Measurements from ENCODE around the gene ZNF436.

The ZNF436 gene

GRCh38 chr1:23385119-23385621 lies 15.5 kb upstream of the ZNF436 start:
- Histone ChIP-seq H3K4me1 (ENCODE audit: insufficient read depth, low read length, severe bottlenecking) (no peaks in the 10 kb centered on the region), H3K4me3 (ENCODE audit: low read depth, low read length, poor library complexity, severe bottlenecking) (no peak overlapping the region), H2AFZ (ENCODE audit: low read length) (no peak overlapping the region), H3K9me3 (ENCODE audit: low read length) (no peaks in the 10 kb centered on the region), H3K79me2 (ENCODE audit: insufficient read depth, low read length) (no peaks in the 10 kb centered on the region), H3K4me2 (ENCODE audit: low read length) (no peak overlapping the region), H4K20me1 (ENCODE audit: insufficient read depth, low read length) (no peaks in the 10 kb centered on the region), H3K9ac (ENCODE audit: low read length) (no peak overlapping the region), H3K36me3 (ENCODE audit: insufficient read depth, low read length) (no peaks in the 10 kb centered on the region), H3K27me3 (ENCODE audit: insufficient read depth, low read length) (peaks cover 9% of the 10 kb centered on the region; the same call in 1 of the 2 replicates), H3K9me2 (ENCODE audit: low read depth, low read length) (no peaks in the 10 kb centered on the region), H3F3A (ENCODE audit: insufficient read depth, low read length) (no peaks in the 10 kb centered on the region), H3K27ac (ENCODE audit: low read depth, low read length, poor library complexity, severe bottlenecking) (no peak overlapping the region)
- TF ChIP-seq CTCF (IDR thresholded peaks at IDR 0.05; ENCODE audit: low read length): no peak
- no peak for TF ChIP-seq EZH2 (IDR thresholded peaks at IDR 0.05; ENCODE audit: borderline replicate concordance, low read length)

GRCh38 chr1:23384312-23385058 lies 14.8 kb upstream of the ZNF436 start:
- Histone ChIP-seq H2AFZ (ENCODE audit: low read length) (no peak overlapping the region), H3K27ac (ENCODE audit: low read depth, low read length, poor library complexity, severe bottlenecking) (no peak overlapping the region), H3K9me2 (ENCODE audit: low read depth, low read length) (no peaks in the 10 kb centered on the region), H3K9ac (ENCODE audit: low read length) (no peak overlapping the region), H3K36me3 (ENCODE audit: insufficient read depth, low read length) (no peaks in the 10 kb centered on the region), H3K4me2 (ENCODE audit: low read length) (no peak overlapping the region), H3F3A (ENCODE audit: insufficient read depth, low read length) (no peaks in the 10 kb centered on the region), H3K79me2 (ENCODE audit: insufficient read depth, low read length) (no peaks in the 10 kb centered on the region), H3K4me3 (ENCODE audit: low read depth, low read length, poor library complexity, severe bottlenecking) (no peak overlapping the region), H4K20me1 (ENCODE audit: insufficient read depth, low read length) (no peaks in the 10 kb centered on the region), H3K4me1 (ENCODE audit: insufficient read depth, low read length, severe bottlenecking) (no peaks in the 10 kb centered on the region), H3K9me3 (ENCODE audit: low read length) (no peaks in the 10 kb centered on the region), H3K27me3 (ENCODE audit: insufficient read depth, low read length) (peaks cover 9% of the 10 kb centered on the region; the same call in 1 of the 2 replicates)
- TF ChIP-seq CTCF (IDR thresholded peaks at IDR 0.05; ENCODE audit: low read length) (no peak), EZH2 (IDR thresholded peaks at IDR 0.05; ENCODE audit: borderline replicate concordance, low read length) (no peak)

GRCh38 chr1:23383577-23384311 lies 14.1 kb upstream of the ZNF436 start:
- no peaks in the 10 kb centered on the region for H3K36me3 ChIP-seq (ENCODE audit: insufficient read depth, low read length)
- H3K9me3 ChIP-seq (ENCODE audit: low read length): no peaks in the 10 kb centered on the region
- H3K4me1 ChIP-seq (ENCODE audit: insufficient read depth, low read length, severe bottlenecking): no peaks in the 10 kb centered on the region
- no peaks in the 10 kb centered on the region for H4K20me1 ChIP-seq (ENCODE audit: insufficient read depth, low read length)
- H3K9ac ChIP-seq (ENCODE audit: low read length): no peak overlapping the region
- no peak overlapping the region for H2AFZ ChIP-seq (ENCODE audit: low read length)
- H3K27ac ChIP-seq (ENCODE audit: low read depth, low read length, poor library complexity, severe bottlenecking): no peak overlapping the region
- peaks cover 9% of the 10 kb centered on the region; the same call in 1 of the 2 replicates for H3K27me3 ChIP-seq (ENCODE audit: insufficient read depth, low read length)
- TF ChIP-seq EZH2 (IDR thresholded peaks at IDR 0.05; ENCODE audit: borderline replicate concordance, low read length) (no peak), CTCF (IDR thresholded peaks at IDR 0.05; ENCODE audit: low read length) (no peak)
- H3K4me3 ChIP-seq (ENCODE audit: low read depth, low read length, poor library complexity, severe bottlenecking): no peak overlapping the region
- H3F3A ChIP-seq (ENCODE audit: insufficient read depth, low read length): no peaks in the 10 kb centered on the region
- no peaks in the 10 kb centered on the region for H3K9me2 ChIP-seq (ENCODE audit: low read depth, low read length)
- H3K4me2 ChIP-seq (ENCODE audit: low read length): no peak overlapping the region
- no peaks in the 10 kb centered on the region for H3K79me2 ChIP-seq (ENCODE audit: insufficient read depth, low read length)

All from OCI-LY1 (cell line).